Glomerular visceral epithelial cell (primary cell): ENCODE data around the gene SLC13A1.

Source experiments
- DNase-seq: peaks from one replicate; pipeline ENCODE4 v3.0.0-alpha.2; 2016; ENCODE audit errors: extremely low spot score

SLC13A1 gene

GRCh38 chr7:123193235-123193634, 6.5 kb downstream of the SLC13A1 start:
- no peak for DNase-seq

GRCh38 chr7:123191132-123191531, 8.6 kb downstream of the SLC13A1 start:
- DNase-seq, result peak; percentile 35

DNA sequence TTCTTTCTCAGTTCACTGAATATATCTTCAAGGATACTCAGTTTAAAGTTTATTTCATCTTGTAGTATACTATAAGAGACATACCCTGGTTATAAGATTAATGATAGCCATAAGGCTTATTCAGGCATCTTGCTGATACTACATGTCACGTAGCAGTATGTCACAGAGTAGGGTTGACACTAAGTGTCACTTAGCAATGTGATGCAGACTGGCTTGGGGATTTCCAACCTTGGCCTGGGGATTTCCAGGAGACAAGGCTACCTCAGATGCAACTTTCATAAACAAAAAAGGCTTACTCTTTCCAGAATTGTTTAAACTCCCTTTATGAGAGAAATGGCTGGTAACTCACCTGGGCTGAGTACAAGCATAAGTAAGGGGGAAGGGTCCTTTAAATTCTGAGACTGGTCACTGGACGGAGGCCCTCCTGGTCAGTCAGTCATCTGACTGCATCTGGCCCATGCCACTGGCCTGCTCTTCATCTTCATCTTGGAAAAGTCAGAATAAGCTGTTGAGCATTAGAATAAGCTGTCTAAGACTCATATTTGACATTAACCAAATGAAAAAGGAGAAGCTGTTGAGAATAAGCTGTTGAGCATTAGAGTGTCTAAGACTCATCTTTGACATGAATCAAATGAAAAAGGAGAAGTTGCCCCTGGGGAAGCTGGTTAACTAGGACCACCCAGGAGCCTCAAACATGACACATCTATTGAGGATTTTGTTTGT, 9.5 kb downstream of the SLC13A1 start:
- no peak for DNase-seq

DNA sequence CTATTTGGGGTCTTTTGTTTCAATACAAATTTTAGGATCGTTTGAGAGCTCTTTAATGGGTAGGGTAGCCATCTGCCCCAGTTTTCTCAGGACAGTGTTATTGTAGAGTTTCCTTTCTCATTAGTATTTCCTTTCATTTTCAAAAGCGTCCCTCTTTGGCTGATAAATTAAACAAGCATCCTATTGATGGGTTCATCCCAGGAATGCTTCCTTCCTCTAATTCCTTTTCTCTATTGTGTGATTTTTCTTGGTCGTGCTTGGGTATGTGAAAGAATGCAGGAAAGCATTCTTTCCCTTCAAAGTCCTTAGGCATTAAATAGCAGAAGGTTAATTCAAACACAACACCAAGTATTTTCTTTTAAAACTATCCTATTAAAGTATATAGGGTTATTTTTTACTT, 14.0 kb downstream of the SLC13A1 start:
- DNase-seq, result no peak

GRCh38 chr7:123184271-123184670, 15.5 kb downstream of the SLC13A1 start:
- peak; percentile 43 for DNase-seq

- no peak for DNase-seq
These were observed 16.3 kb downstream of the SLC13A1 start for GRCh38 chr7:123183431-123183830.

GRCh38 chr7:123177442-123177841, 22.3 kb downstream of the SLC13A1 start:
- DNase-seq, result no peak

DNA sequence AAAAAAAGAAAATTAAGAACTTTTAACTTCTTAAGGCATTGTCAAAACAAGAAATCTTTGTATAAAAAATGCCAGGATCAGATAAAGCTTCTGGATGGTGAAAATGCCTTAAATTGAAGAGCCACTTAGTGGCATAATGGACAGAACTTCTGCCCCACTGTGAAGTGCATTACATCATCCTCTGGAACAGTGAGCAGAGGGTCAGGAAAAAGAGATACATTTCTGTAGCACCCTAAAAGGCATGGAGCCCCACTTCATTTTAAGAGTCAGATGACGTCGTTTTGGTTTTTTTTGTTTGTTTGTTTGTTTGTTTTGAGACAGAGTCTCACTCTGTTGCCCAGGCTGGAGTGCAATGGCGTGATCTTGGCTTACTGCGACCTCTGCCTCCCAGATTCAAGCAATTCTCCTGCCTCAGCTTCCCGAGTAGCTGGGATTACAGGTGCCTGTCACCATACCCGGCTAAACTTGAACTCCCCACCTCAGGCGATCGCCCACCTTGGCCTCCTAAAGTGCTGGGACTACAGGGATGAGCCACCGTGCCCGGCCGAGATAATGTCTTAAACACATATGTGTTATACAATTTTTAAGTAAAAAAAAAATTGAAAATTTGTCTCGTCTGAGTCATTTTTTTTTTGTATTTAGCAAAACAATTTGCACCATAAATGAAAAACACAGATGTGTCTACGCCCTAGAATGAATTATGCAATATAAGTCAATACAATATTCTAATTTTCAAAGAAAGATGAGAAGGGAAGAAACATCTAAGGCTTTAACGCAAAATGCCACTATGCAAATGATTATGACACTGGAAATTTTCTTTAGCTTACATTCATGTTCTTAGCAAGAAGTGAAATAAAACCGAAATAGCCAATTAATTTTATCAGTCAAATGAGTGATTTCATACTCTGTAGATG, 29.2 kb downstream of the SLC13A1 start:
- DNase-seq, result no peak

DNA sequence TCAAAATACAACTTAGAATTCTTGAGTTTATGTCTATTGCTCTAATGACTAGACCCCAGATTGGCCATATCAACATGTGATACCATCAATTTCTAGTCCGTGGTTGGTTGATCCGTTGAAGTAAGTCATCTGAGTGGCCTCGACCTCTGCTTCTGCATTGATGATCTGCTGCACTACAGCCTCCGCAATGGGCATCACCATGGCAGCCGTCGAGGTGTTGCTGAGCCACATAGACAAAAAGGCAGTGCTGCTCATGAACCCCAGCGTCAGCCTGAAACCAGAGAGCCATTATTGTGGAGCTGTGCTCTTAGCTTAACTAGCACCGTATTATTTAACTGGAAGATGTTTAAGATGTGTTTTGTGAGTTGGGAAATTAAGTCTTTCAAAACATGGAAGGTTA, 30.7 kb downstream of the SLC13A1 start:
- no peak for DNase-seq

DNA sequence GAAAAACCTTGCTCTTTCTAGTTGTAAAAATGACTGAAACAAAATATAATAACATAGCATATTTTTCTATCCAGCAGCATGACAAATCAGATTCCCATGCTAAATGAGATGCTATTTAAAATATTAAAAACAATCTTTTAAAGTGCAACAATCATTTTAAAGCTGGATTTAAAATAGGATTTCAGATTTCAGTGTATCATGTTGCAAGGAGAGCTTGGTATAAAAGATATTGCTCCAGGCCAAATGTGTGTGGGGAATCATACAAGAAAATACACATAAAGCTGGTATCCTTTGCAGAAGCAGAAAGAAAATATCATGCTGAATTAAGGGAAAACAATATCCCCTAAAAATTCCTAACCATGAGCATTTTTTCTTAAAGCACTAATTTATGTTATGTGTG, 42.2 kb downstream of the SLC13A1 start:
- no peak for DNase-seq

GRCh38 chr7:123155571-123155970, 44.2 kb downstream of the SLC13A1 start:
- no peak for DNase-seq

DNA sequence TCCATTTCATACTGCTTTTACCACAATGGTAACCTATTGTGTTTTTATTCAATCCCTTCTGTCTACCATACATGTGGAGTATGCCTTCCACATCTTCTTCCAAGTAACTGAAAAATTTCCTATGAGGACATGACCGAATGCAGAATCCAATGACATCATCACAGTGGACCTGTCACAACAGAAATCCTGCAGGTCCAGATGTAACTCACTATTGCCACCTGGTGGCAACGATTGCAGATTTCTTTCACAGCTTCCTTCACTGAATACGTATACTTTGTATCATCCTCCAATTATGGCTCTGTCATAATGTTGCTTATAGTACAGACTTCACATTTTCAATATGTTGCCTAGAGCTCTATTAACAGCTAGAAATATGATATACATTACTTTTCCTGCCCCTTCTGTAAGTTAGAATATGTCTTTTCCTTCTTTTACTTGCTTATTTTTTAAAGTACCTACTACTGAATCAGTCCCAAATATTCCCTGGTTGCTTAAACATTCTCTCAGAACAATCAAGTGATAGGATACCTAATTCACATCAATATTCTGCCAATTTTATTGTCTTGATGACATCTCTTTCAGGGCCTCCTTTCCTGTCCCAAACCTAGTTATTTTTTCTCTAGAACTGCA, 45.4 kb downstream of the SLC13A1 start:
- DNase-seq, result peak; percentile 79

- no peak for DNase-seq
These were observed 48.3 kb downstream of the SLC13A1 start for GRCh38 chr7:123151443-123151842.

DNA sequence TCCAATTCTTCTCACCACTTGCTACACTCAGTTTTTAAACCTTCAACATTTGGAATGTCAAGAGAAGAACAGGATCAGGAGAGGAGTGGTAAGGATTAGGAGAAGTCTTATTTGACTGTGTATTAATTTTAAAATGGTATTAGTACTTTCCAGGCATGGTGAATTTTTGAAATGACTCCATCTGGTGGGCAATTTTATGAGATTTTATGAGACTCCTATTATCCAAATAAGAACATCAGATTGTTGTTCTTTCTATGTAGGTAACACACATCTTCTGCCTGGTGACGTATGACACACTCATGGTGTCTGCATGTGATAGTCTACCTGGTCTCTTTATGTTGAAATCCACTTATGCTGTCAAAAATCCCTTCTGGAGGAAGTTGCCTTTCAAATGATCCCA, 51.0 kb downstream of the SLC13A1 start:
- DNase-seq, result no peak

GRCh38 chr7:123143252-123144006, 56.3 kb downstream of the SLC13A1 start:
- DNase-seq, result no peak

DNA sequence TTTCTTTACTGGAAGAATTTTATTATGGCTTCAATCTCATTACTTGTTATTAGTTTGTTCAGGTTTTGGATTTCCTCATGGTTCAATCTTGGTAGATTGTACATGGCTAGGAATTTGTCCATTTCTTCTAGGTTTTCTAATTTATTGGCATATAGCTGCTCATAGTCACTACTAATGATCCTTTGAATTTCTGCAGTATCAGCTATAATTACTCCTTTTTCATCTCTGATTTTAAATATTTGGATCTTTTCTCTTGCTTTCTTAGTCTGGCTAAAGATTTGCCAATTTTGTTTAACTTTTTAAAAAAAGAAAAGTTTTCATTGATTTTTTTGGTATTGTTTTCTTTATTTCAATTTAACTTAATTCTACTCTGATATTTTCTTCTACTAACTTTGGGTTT, 59.2 kb downstream of the SLC13A1 start:
- DNase-seq, result no peak

DNA sequence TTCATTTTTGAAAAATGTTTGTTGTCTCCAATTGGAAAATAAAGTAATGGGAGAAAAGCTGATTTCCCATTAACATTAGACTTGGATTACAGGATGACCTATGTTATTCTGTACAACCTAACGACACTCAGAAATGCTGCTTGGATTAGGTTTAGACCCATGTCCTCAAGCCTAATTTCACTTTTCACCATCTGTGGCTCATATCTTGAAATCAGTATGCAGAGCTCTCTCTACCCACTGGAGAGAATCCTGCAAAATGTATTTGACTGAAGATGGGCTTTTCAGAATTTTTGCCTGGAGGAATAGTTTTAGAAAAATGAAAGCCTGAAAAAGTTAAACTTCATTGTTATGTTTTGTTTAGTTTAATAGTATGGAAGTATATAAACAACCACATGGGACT, 63.8 kb downstream of the SLC13A1 start:
- no peak for DNase-seq

GRCh38 chr7:123133924-123134323, 65.8 kb downstream of the SLC13A1 start:
- DNase-seq, result no peak

GRCh38 chr7:123131961-123132360, 67.8 kb downstream of the SLC13A1 start:
- no peak for DNase-seq

DNA sequence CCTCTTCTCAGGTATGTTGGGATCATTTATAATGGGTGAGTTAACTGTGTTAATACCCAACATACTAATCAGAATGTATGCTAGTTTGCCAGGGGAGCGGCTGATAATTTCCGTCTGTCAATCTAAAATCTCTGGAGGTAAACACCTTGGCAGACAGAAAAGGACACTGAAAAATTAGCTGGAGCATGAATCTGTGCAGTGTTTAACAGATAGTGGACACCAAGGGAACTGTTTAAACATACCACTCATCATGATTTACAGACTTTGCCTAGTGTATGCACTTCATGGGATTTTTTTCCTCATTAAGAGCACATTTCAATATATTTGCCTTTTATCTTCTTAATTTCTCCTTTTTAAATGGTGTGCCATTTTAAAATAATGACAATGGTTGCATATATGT, 68.2 kb downstream of the SLC13A1 start:
- no peak for DNase-seq

DNA sequence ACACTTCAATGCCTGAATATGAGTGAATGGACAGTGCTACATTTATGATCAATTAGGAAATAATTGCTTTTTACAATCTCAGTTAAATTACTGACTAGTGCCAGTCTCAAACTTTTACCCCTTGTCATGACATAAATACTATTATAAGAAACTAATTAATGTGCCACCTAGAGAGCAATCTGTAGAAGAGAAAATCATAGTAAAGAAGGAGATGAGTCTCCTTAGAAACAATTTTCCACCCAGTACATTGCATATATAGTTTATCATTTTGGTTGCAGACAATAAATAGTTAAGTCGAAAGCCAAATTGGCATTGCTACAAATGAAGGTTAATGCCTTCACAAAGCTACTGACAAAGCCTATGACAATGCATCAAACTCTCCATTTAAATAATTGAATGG, 68.6 kb downstream of the SLC13A1 start:
- DNase-seq, result no peak

DNA sequence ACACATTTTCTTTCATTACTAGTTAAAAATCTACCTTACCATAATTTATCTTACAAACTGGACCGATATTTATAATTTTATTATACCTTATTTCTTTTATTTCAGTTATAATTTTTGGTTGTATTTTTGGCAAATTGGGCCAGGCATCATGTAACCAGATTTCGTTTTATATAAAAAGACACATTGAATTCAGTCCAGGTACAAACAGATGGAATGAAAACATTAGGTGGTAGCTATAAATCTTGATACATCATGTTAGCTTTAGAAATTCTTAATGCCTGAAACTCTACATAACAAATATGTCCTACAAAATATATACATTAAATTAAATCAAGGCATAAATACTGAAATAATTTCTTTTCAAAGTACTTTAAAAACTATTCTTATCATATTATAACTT, 73.1 kb downstream of the SLC13A1 start:
- no peak for DNase-seq
